HepG2 (cell line): Measurements from ENCODE around the gene SOCS7. TPM values are rescaled to one million over a fixed set of nuclear protein-coding genes. Genes with fewer than 3 reads are reported as not detected.

Experiments
- ARID4A ChIP-seq: sonication (generic); formaldehyde crosslinking; IDR thresholded peaks from 2 replicates; pipeline ENCODE4 v1.5.0; 2020; ENCODE audit warnings: mild to moderate bottlenecking, missing genetic modification reagents, borderline replicate concordance
- BHLHE40 ChIP-seq: IDR thresholded peaks from 2 replicates; pipeline ENCODE4 v1.6.1; 2011; ENCODE audit warnings: low read length, improper control_type of control experiment
- CENPT ChIP-seq: sonication (generic); formaldehyde crosslinking; IDR thresholded peaks from 2 replicates; pipeline ENCODE4 v1.8.0; 2022; ENCODE audit warnings: low read depth, mild to moderate bottlenecking, moderate library complexity, missing genetic modification reagents
- CENPX ChIP-seq: sonication (generic); formaldehyde crosslinking; IDR thresholded peaks from 2 replicates; pipeline ENCODE4 v1.9.0; 2021; ENCODE audit warnings: mild to moderate bottlenecking, missing genetic modification reagents, moderate library complexity
- FOXO1 ChIP-seq: sonication (generic); formaldehyde crosslinking; IDR thresholded peaks from 2 replicates; pipeline ENCODE4 v1.4.0; 2020; ENCODE audit warnings: missing genetic modification reagents
- HOXD1 ChIP-seq: sonication (generic); formaldehyde crosslinking; IDR thresholded peaks from 2 replicates; pipeline ENCODE4 v1.5.0; 2020; ENCODE audit warnings: missing genetic modification reagents
- NR2F2 ChIP-seq: IDR thresholded peaks from 2 replicates; pipeline ENCODE4 v1.6.1; 2012; ENCODE audit warnings: low read depth, inconsistent platforms, borderline replicate concordance
- RCOR2 ChIP-seq: IDR thresholded peaks from 2 replicates; pipeline ENCODE4 v1.6.1; 2016; ENCODE audit warnings: missing biosample characterization, missing genetic modification reagents
- TSC22D2 ChIP-seq: sonication (generic); formaldehyde crosslinking; IDR thresholded peaks from 2 replicates; pipeline ENCODE4 v1.5.1; 2020; ENCODE audit warnings: missing genetic modification reagents, mild to moderate bottlenecking, borderline replicate concordance
- ZFP62 ChIP-seq: sonication (generic); formaldehyde crosslinking; IDR thresholded peaks from 2 replicates; pipeline ENCODE4 v1.4.0; 2020; ENCODE audit warnings: missing genetic modification reagents
- ZKSCAN5 ChIP-seq: sonication (generic); formaldehyde crosslinking; IDR thresholded peaks from 2 replicates; pipeline ENCODE4 v1.5.1; 2020; ENCODE audit warnings: mild to moderate bottlenecking, missing genetic modification reagents
- ZMYM2 ChIP-seq: sonication (generic); formaldehyde crosslinking; IDR thresholded peaks from 2 replicates; pipeline ENCODE4 v1.8.0; 2022; ENCODE audit warnings: mild to moderate bottlenecking, missing genetic modification reagents
- ZNF281 ChIP-seq: sonication (generic); formaldehyde crosslinking; IDR thresholded peaks from 2 replicates; pipeline ENCODE4 v1.4.0; 2020; ENCODE audit warnings: missing genetic modification reagents, borderline replicate concordance
- ZNF335 ChIP-seq: sonication (generic); formaldehyde crosslinking; IDR thresholded peaks from 2 replicates; pipeline ENCODE4 v1.4.0; 2020; ENCODE audit warnings: missing genetic modification reagents
- ZNF589 ChIP-seq: sonication (generic); formaldehyde crosslinking; conservative IDR thresholded peaks from 2 replicates; pipeline ENCODE4 v1.8.0; 2022; ENCODE audit warnings: mild to moderate bottlenecking, moderate library complexity, missing genetic modification reagents
- ZNF615 ChIP-seq: sonication (generic); formaldehyde crosslinking; IDR thresholded peaks from 2 replicates; pipeline ENCODE4 v1.5.0; 2020; ENCODE audit warnings: mild to moderate bottlenecking, missing genetic modification reagents, borderline replicate concordance
- ZNF773 ChIP-seq: sonication (generic); formaldehyde crosslinking; IDR thresholded peaks from 2 replicates; pipeline ENCODE4 v1.4.0; 2020; ENCODE audit warnings: missing genetic modification reagents, borderline replicate concordance
- ZNF800 ChIP-seq: sonication (generic); formaldehyde crosslinking; IDR thresholded peaks from 2 replicates; pipeline ENCODE4 v1.4.0; 2020; ENCODE audit warnings: missing genetic modification reagents
- ZSCAN29 ChIP-seq: sonication (generic); formaldehyde crosslinking; conservative IDR thresholded peaks from 2 replicates; pipeline ENCODE4 v1.4.0; 2020; ENCODE audit warnings: mild to moderate bottlenecking, missing genetic modification reagents
- polyA plus RNA-seq, 8 experiments: library from polyadenylated mRNA; depleted of rRNA in 3 of 8; stranded (reverse) in 7 of 8; unstranded in 1 of 8; fragments of >200 nt; fragmentation: Illumina TruSeq in 4 of 8; extraction: Trizol in 4 of 8; gene quantifications; 2 replicates each; pipeline versions ENCODE4 v1.2.1 to v1.2.3, GENCODE V29; 2011 to 2016; ENCODE audit warnings: low read depth in 4 of 8, missing spikeins in 1 of 8, mixed read lengths in 1 of 8; ENCODE audit not compliant: insufficient read depth in 1 of 8
- total RNA-seq, 5 experiments: library from RNA; depleted of rRNA; stranded (reverse); fragments of >200 nt; fragmentation: Illumina TruSeq; extraction: Trizol; gene quantifications; 2 replicates each; pipeline ENCODE4 v1.2.3, GENCODE V29; 2016; ENCODE audit warnings: low read depth in 1 of 5

Gene SOCS7
- total and polyA plus RNA-seq, 2 of the 13 experiments (the other 11 are each of a cell fraction or from before 2014, with no cell fraction given), result 19.2 to 24.2 TPM

GRCh38 chr17:38351412-38352222 is at the start of gene SOCS7 (continued):
- TF ChIP-seq ZKSCAN5 (0 out of 2 replicates have a peak, but pooled peaks have one; percentile 50), ZFP62 (CRISPR knock-in tag) (no peak), ZNF589 (CRISPR knock-in tag) (0 out of 2 replicates have a peak, but pooled peaks have one; percentile 52), ZNF615 (CRISPR knock-in tag) (no peak), BHLHE40 (peak; percentile 13; the same call in 1 of the 2 replicates), ZNF281 (no peak; the same call in 1 of the 2 replicates), NR2F2 (no peak), CENPT (CRISPR knock-in tag) (no peak), ARID4A (peak; percentile 91), TSC22D2 (CRISPR knock-in tag) (peak; percentile 88), FOXO1 (CRISPR knock-in tag) (0 out of 2 replicates have a peak, but pooled peaks have one; percentile 37), ZNF773 (CRISPR knock-in tag) (no peak), HOXD1 (peak; percentile 44; the same call in 1 of the 2 replicates), ZSCAN29 (CRISPR knock-in tag) (peak; percentile 65; the same call in 1 of the 2 replicates), RCOR2 (CRISPR knock-in tag) (peak; percentile 89), ZMYM2 (CRISPR knock-in tag) (no peak), ZNF800 (CRISPR knock-in tag) (peak; percentile 92), CENPX (CRISPR knock-in tag) (no peak), ZNF335 (CRISPR knock-in tag) (peak; percentile 71; the same call in 1 of the 2 replicates)
